ENCODE results near the gene TMEM18. TPM values are rescaled to one million over a fixed set of nuclear protein-coding genes. Genes with fewer than 3 reads are reported as not detected.

The TMEM18 gene
- total and polyA plus RNA-seq, 2 of the 4 experiments (the other 2 are of a cell fraction) = 15.2 to 30.2 TPM

DNA sequence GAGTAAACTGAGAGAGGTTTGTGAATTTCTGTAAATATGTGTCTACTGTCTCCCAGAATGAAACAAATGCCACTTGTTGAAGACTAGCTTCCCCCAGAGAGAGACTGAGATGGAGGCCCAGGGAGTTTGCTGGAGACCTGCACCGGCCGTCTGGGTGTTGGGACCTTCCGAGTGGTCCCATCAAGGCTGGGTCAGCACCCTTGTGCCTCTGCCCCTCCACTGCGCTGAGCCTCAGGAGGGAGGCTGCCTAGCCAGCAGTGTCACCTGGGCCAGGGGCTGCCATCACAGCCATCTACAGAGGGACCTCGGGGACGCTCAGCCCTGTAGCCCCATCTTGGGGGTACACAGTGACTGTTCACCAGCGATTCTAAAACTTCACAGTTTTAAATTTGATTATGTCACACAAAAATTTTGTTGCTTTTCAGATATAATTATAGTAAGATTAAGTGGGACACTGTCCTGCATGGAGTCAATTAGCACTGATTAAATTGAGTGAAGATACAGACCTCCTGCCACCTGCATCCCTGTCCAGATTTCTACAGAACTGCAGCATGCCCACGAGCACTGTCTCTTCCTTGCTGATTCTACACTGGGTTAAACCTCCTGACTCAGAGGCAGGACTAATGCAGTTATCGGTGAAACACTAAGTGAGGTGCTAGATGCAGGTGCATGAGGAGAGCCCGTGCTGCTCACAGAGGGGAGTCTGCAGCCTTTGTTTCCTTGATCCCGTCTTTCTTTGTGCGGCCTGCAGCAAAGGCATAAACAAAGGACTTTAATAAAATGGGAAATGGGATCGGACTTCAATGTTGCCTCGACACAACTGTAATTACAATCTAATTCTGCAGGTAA, 50.5 kb downstream of the TMEM18 start:
- Histone ChIP-seq H3K4me2 (ENCODE audit: low read depth, low read length) (no peak overlapping the region), H3K9me3 (ENCODE audit: control insufficient read depth, insufficient read depth, low read length) (peaks cover 5% of the 10 kb centered on the region), H3K9me1 (ENCODE audit: insufficient read depth, low read length) (no peaks in the 10 kb centered on the region), H3K4me3 (ENCODE audit: insufficient read depth, low read depth, low read length) (no peak overlapping the region), H2AK5ac (ENCODE audit: low read depth, low read length) (no peak overlapping the region), H3K56ac (ENCODE audit: extremely low read depth, insufficient read depth, low read length) (no peak overlapping the region), H2BK20ac (ENCODE audit: low read depth, low read length) (no peak overlapping the region), H3K9ac (ENCODE audit: low read depth, low read length) (no peak overlapping the region), H4K5ac (ENCODE audit: low read depth, low read length) (no peak overlapping the region), H3K4me1 (ENCODE audit: control insufficient read depth, insufficient read depth, low read length) (no peaks in the 10 kb centered on the region), H2AFZ (replicated peaks; ENCODE audit: low read length, poor library complexity) (no peak overlapping the region), H3K18ac (ENCODE audit: low read depth, low read length) (no peak overlapping the region), H3K27me3 (ENCODE audit: control insufficient read depth, insufficient read depth, low read length) (no peaks in the 10 kb centered on the region), H3K4ac (ENCODE audit: low read depth, low read length) (no peak overlapping the region), H3K36me3 (ENCODE audit: control insufficient read depth, insufficient read depth, low read length) (no peaks in the 10 kb centered on the region), H4K20me1 (ENCODE audit: insufficient read depth, low read length) (no peaks in the 10 kb centered on the region), H3K27ac (ENCODE audit: insufficient read depth, low read length) (no peak overlapping the region), H3K23ac (ENCODE audit: low read depth, low read length) (no peak overlapping the region), H3K14ac (replicated peaks; ENCODE audit: low read depth, low read length) (no peak overlapping the region), H2BK120ac (ENCODE audit: low read depth, low read length) (no peak overlapping the region), H4K91ac (ENCODE audit: insufficient read depth, low read depth, low read length) (no peak overlapping the region), H2BK5ac (ENCODE audit: low read depth, low read length, poor library complexity, severe bottlenecking) (no peak overlapping the region), H3K79me1 (ENCODE audit: low read depth in 1 of 2, low read length in 2 of 2) (no peaks in the 10 kb centered on the region), H4K8ac (ENCODE audit: low read depth in 2 of 2, low read length in 2 of 2) (no peak overlapping the region), H2BK15ac (ENCODE audit: low read depth, low read length) (no peak overlapping the region), H2AK9ac (replicated peaks; ENCODE audit: low read depth, low read length, poor library complexity) (no peak overlapping the region)
- ChIA-PET POLR2A (ENCODE audit: unreplicated experiment) (no interaction called here), CTCF (no interaction called here)
- no TSS peak for BruUV-seq (replicated peaks)
- dilution Hi-C loops (cut with HindIII; ENCODE audit: low sequenced_read_pairs, unreplicated experiment) = no loop called here
- intact Hi-C loops (cut with micrococcal nuclease) = no loop called here
- in situ Hi-C loops (cut with MboI; ENCODE audit: low sequenced_read_pairs) = no loop called here
- TF ChIP-seq, protein P1, sequence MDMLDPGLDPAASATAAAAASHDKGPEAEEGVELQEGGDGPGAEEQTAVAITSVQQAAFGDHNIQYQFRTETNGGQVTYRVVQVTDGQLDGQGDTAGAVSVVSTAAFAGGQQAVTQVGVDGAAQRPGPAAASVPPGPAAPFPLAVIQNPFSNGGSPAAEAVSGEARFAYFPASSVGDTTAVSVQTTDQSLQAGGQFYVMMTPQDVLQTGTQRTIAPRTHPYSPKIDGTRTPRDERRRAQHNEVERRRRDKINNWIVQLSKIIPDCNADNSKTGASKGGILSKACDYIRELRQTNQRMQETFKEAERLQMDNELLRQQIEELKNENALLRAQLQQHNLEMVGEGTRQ (IDR thresholded peaks at IDR 0.05; ENCODE audit: low read depth, low read length) = no peak
- TF ChIP-seq NFE2L2 (IDR thresholded peaks at IDR 0.05; ENCODE audit: low read depth, low read length) (no peak), BHLHE40 (IDR thresholded peaks at IDR 0.05; ENCODE audit: low read depth, low read length) (no peak), CEBPB (IDR thresholded peaks at IDR 0.05; ENCODE audit: low read depth, low read length) (no peak), SMC3 (IDR thresholded peaks at IDR 0.05; ENCODE audit: low read depth, low read length) (no peak), RCOR1 (IDR thresholded peaks at IDR 0.05; ENCODE audit: insufficient replicate concordance, low read length) (no peak), RAD21 (IDR thresholded peaks at IDR 0.05; ENCODE audit: low read length) (no peak), POLR2A (IDR thresholded peaks at IDR 0.05; ENCODE audit: low read depth, low read length) (no peak), MAFK (IDR thresholded peaks at IDR 0.05; ENCODE audit: low read depth, low read length) (no peak), MXI1 (IDR thresholded peaks at IDR 0.05; ENCODE audit: borderline replicate concordance, low read depth, low read length) (no peak), MAZ (IDR thresholded peaks at IDR 0.05; ENCODE audit: borderline replicate concordance, low read depth, low read length) (no peak), FOS (IDR thresholded peaks at IDR 0.05; ENCODE audit: low read depth, low read length) (no peak), CHD1 (IDR thresholded peaks at IDR 0.05; ENCODE audit: low read depth, low read length) (no peak)
- TF ChIP-seq, protein P2, sequence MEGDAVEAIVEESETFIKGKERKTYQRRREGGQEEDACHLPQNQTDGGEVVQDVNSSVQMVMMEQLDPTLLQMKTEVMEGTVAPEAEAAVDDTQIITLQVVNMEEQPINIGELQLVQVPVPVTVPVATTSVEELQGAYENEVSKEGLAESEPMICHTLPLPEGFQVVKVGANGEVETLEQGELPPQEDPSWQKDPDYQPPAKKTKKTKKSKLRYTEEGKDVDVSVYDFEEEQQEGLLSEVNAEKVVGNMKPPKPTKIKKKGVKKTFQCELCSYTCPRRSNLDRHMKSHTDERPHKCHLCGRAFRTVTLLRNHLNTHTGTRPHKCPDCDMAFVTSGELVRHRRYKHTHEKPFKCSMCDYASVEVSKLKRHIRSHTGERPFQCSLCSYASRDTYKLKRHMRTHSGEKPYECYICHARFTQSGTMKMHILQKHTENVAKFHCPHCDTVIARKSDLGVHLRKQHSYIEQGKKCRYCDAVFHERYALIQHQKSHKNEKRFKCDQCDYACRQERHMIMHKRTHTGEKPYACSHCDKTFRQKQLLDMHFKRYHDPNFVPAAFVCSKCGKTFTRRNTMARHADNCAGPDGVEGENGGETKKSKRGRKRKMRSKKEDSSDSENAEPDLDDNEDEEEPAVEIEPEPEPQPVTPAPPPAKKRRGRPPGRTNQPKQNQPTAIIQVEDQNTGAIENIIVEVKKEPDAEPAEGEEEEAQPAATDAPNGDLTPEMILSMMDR (conservative IDR thresholded peaks at IDR 0.05; ENCODE audit: low read depth, low read length) = no peak
- WGBS, 2 experiments (ENCODE audit: extremely low coverage in 2 of 2, insufficient read length in 1 of 2) = 87% methylated on average over 3 of the region's 14 CpGs; no CpG with 5 or more reads in 1 of the 2 experiments
- no peak for ATAC-seq (ENCODE audit: low read depth)
- no peak for DNase-seq

All from IMR-90 (cell line).